Mesenchymal stem cell (in vitro differentiated cells and primary cell): ENCODE data around the gene TCEAL3.
"Not testable (repeated sequence)": the region's sequence is repeated elsewhere in the genome, so short reads cannot be mapped to it uniquely, and the experiment has no call there.

Source experiments
- DNase-seq: peaks from one replicate; pipeline ENCODE4 v3.0.0-alpha.2; 2013
- H2AFZ ChIP-seq: one replicate; pipeline ENCODE4 v1.6.1; 2013; ENCODE audit warnings: low read depth, mild to moderate bottlenecking, control low read depth, inconsistent platforms, low read length, moderate library complexity
- H2AK5ac ChIP-seq: 2 replicates; pipeline ENCODE4 v1.6.1; 2013; ENCODE audit warnings: low read length, moderate library complexity, mild to moderate bottlenecking, inconsistent platforms; ENCODE audit not compliant: severe bottlenecking
- H2BK120ac ChIP-seq: one replicate; pipeline ENCODE4 v1.6.1; 2013; ENCODE audit warnings: low read depth, mild to moderate bottlenecking, inconsistent platforms, low read length, moderate library complexity
- H2BK12ac ChIP-seq, 2 experiments: one replicate each; pipeline ENCODE4 v1.6.1; 2013; ENCODE audit warnings: inconsistent platforms in 2 of 2, low read length in 2 of 2, mild to moderate bottlenecking in 2 of 2, moderate library complexity in 2 of 2, control low read depth in 1 of 2
- H2BK15ac ChIP-seq: one replicate; pipeline ENCODE4 v1.6.1; 2013; ENCODE audit warnings: mild to moderate bottlenecking, low read depth, inconsistent platforms; ENCODE audit not compliant: poor library complexity, severe bottlenecking
- H2BK5ac ChIP-seq: 2 replicates; pipeline ENCODE4 v1.6.1; 2013; ENCODE audit warnings: low read depth, mild to moderate bottlenecking, low read length, control low read depth, inconsistent platforms; ENCODE audit not compliant: poor library complexity, severe bottlenecking
- H3K14ac ChIP-seq, 2 experiments: one replicate each; pipeline ENCODE4 v1.6.1; 2013; ENCODE audit warnings: inconsistent platforms in 2 of 2, low read length in 2 of 2, control low read depth in 1 of 2, mild to moderate bottlenecking in 1 of 2, moderate library complexity in 1 of 2
- H3K18ac ChIP-seq, 2 experiments: one replicate each; pipeline ENCODE4 v1.6.1; 2013; ENCODE audit warnings: inconsistent platforms in 2 of 2, low read length in 2 of 2, control low read depth in 1 of 2, low read depth in 1 of 2, mild to moderate bottlenecking in 1 of 2
- H3K23ac ChIP-seq, 2 experiments: one replicate each; pipeline ENCODE4 v1.6.1; 2013; ENCODE audit warnings: inconsistent platforms in 2 of 2, low read length in 2 of 2, mild to moderate bottlenecking in 2 of 2, moderate library complexity in 2 of 2, control low read depth in 1 of 2
- H3K27ac ChIP-seq: 2 replicates; pipeline ENCODE4 v1.5.1; 2013; ENCODE audit warnings: mild to moderate bottlenecking, moderate library complexity, low read length, control low read depth, inconsistent platforms; ENCODE audit not compliant: poor library complexity, severe bottlenecking
- H3K27me3 ChIP-seq, 2 experiments: 2 replicates each; pipeline versions ENCODE4 v1.6.1 to v1.7.0; 2013; ENCODE audit warnings: low read length in 2 of 2, mild to moderate bottlenecking in 2 of 2, moderate library complexity in 2 of 2, control low read depth in 1 of 2, inconsistent platforms in 1 of 2; ENCODE audit not compliant: control insufficient read depth in 1 of 2, insufficient read depth in 1 of 2
- H3K36me3 ChIP-seq, 2 experiments: 2 replicates each; pipeline versions ENCODE4 v1.6.1 to v1.7.0; 2013; ENCODE audit warnings: low read length in 2 of 2, control low read depth in 1 of 2, inconsistent platforms in 1 of 2, low read depth in 1 of 2, mild to moderate bottlenecking in 1 of 2; ENCODE audit not compliant: insufficient read depth in 2 of 2, control insufficient read depth in 1 of 2
- H3K4ac ChIP-seq, 2 experiments: one replicate each; pipeline ENCODE4 v1.6.1; 2013; ENCODE audit warnings: inconsistent platforms in 2 of 2, low read length in 2 of 2, mild to moderate bottlenecking in 2 of 2, moderate library complexity in 2 of 2, control low read depth in 1 of 2, low read depth in 1 of 2
- H3K4me1 ChIP-seq: 2 replicates; pipeline ENCODE4 v1.6.1; 2013; ENCODE audit warnings: low read depth, low read length, control low read depth; ENCODE audit not compliant: control insufficient read depth, insufficient read depth
- H3K4me2 ChIP-seq: 2 replicates; pipeline ENCODE4 v1.6.1; 2013; ENCODE audit warnings: low read length, mild to moderate bottlenecking, inconsistent platforms; ENCODE audit not compliant: poor library complexity, severe bottlenecking
- H3K4me3 ChIP-seq, 2 experiments: 2 replicates each; pipeline versions ENCODE4 v1.5.1 to v1.7.0; 2013; ENCODE audit warnings: low read length in 2 of 2, mild to moderate bottlenecking in 2 of 2, control low read depth in 1 of 2, low read depth in 1 of 2; ENCODE audit not compliant: insufficient read depth in 1 of 2
- H3K79me1 ChIP-seq: replicated peaks from 2 replicates; pipeline ENCODE4 v1.6.1; 2013; ENCODE audit warnings: mild to moderate bottlenecking, control low read depth, low read length, inconsistent platforms; ENCODE audit not compliant: poor library complexity, severe bottlenecking
- H3K9ac ChIP-seq: 2 replicates; pipeline ENCODE4 v1.7.0; 2013; ENCODE audit warnings: mild to moderate bottlenecking, low read length, moderate library complexity
- H3K9me3 ChIP-seq: 2 replicates; pipeline ENCODE4 v1.7.0; 2013; ENCODE audit warnings: mild to moderate bottlenecking, low read length; ENCODE audit not compliant: control insufficient read depth
- H4K8ac ChIP-seq: one replicate; pipeline ENCODE4 v1.6.1; 2013; ENCODE audit warnings: inconsistent platforms, mild to moderate bottlenecking, low read length, moderate library complexity
- H4K91ac ChIP-seq: one replicate; pipeline ENCODE4 v1.6.1; 2013; ENCODE audit warnings: mild to moderate bottlenecking, low read length, inconsistent platforms
- WGBS: methylation state at CpG from one replicate; pipeline ENCODE4 v1.1.7; 2013; ENCODE audit warnings: mixed read lengths; 5-methylcytosine and 5-hydroxymethylcytosine counted together

The TCEAL3 gene

DNA sequence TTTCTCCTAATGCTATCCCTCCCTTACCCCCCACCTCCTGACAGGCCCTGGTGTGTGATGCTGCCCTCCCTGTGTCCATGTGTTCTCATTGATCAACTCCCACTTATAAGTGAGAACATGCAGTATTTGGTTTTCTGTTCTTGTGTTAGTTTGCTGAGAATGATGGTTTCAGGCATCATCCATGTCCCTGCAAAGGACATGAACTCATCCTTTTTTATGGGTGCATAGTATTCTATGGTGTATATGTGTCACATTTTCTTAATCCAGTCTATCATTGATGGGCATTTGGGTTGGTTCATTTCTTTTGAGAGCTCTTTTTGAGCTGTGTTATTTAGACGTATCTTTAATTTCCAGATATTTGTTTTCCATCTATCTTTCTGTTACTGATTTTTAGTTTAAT is 15.5 kb upstream of the TCEAL3 start:
- H3K9ac ChIP-seq, H4K8ac ChIP-seq, H2AFZ ChIP-seq, H2BK120ac ChIP-seq, H3K18ac ChIP-seq, H3K23ac ChIP-seq, H4K91ac ChIP-seq, H3K4me3 ChIP-seq, H3K27ac ChIP-seq, H3K27me3 ChIP-seq, H2BK12ac ChIP-seq, H3K9me3 ChIP-seq, H3K4ac ChIP-seq, H2BK15ac ChIP-seq, H2AK5ac ChIP-seq, DNase-seq, H3K14ac ChIP-seq, H2BK5ac ChIP-seq, H3K4me2 ChIP-seq, H3K79me1 ChIP-seq, H3K4me1 ChIP-seq: not testable (repeated sequence)
- no CpG with 5 or more reads among the region's 1 CpG for WGBS
- H3K36me3 ChIP-seq: peaks cover 3 to 17% of the 10 kb centered on the region in 2 experiments

DNA sequence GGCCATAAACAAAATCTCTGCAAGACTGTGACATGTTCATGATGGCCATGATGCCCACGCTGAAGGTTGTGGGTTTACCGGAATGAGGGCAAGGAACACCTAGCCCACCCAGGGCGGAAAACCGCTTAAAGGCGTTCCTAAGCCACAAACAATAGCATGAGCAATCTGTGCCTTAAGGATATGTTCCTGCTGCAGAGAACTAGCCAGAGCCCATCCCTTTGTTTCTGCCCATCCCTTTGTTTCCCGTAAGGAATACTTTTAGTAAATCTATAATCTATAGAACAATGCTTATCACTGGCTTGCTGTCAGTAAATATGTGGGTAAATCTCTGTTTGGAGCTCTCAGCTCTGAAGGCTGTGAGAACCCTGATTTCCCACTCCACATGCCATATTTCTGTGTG is 12.6 kb upstream of the TCEAL3 start:
- H3K27ac ChIP-seq, H2BK5ac ChIP-seq, H3K9me3 ChIP-seq, H2BK120ac ChIP-seq, H3K18ac ChIP-seq, H4K8ac ChIP-seq, H3K9ac ChIP-seq, DNase-seq, H3K4me3 ChIP-seq, H3K4me2 ChIP-seq, H3K27me3 ChIP-seq, H3K4ac ChIP-seq, H2BK15ac ChIP-seq, H3K79me1 ChIP-seq, H2AFZ ChIP-seq, H3K14ac ChIP-seq, H3K36me3 ChIP-seq, H3K23ac ChIP-seq, H2AK5ac ChIP-seq, H4K91ac ChIP-seq, H2BK12ac ChIP-seq, H3K4me1 ChIP-seq: not testable (repeated sequence)
- 100% methylated on average over 5 of the region's 6 CpGs for WGBS

DNA sequence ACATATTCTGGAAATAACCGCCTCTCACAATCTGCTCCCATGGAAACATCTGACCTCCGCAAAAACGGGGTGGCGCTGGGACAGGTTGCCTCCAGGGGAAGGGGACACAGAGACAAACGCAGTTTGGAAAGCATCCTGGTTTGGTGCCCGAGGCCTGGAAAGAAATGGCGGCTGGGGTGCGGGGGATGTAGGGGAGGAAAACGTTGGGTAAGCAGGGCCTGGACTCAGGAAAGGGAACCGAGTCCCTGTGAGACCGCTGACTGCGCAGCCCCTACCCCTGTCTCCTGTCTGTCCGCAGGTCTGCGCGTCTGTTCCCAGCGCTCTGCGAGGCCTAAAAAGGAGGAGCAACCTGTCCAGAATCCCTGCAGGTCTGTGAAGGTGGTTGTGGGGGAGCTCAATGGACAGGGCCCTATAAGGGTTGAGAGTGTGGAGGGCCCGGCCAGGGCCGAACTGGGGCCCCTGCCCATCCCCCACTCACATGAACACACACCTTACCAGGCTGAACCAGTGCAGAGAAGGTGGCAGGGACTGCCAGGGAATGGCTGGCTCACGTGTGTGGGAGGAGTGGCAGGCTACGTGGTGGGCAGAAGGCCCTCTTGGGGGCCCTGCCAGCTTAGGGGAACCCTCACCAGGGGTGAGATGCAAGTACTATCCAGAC is 672 bp downstream of the TCEAL3 start:
- peaks cover 0 to 18% of the 10 kb centered on the region in 2 experiments for H3K27me3 ChIP-seq
- H2AFZ ChIP-seq: peak overlapping the region; percentile 14
- no peak overlapping the region for H3K27ac ChIP-seq
- H2BK120ac ChIP-seq: no peak overlapping the region
- peak overlapping the region in 1 of 2 experiments; percentile 81 for H3K14ac ChIP-seq
- peak overlapping the region in 1 of 2 experiments; percentile 73 for H3K4ac ChIP-seq
- peaks cover 4% of the 10 kb centered on the region for H3K4me1 ChIP-seq
- peak overlapping the region; percentile 94 for H3K9ac ChIP-seq
- no peak overlapping the region for H2BK5ac ChIP-seq
- H4K8ac ChIP-seq: no peak overlapping the region
- H2BK15ac ChIP-seq: no peak overlapping the region
- H3K4me2 ChIP-seq: peak overlapping the region; percentile 82
- peak overlapping the region; percentile 80 for H2AK5ac ChIP-seq
- H4K91ac ChIP-seq: no peak overlapping the region
- peaks cover 6% of the 10 kb centered on the region for H3K79me1 ChIP-seq
- H3K4me3 ChIP-seq: peak overlapping the region; percentile 76 to 83
- peaks cover 0 to 9% of the 10 kb centered on the region in 2 experiments for H3K36me3 ChIP-seq
- 0% methylated on average over 3 of the region's 21 CpGs for WGBS
- peak overlapping the region in 1 of 2 experiments; percentile 76 for H3K18ac ChIP-seq
- DNase-seq: peak; percentile 28
- no peak overlapping the region for H2BK12ac ChIP-seq
- no peaks in the 10 kb centered on the region for H3K9me3 ChIP-seq
- H3K23ac ChIP-seq: no peak overlapping the region

DNA sequence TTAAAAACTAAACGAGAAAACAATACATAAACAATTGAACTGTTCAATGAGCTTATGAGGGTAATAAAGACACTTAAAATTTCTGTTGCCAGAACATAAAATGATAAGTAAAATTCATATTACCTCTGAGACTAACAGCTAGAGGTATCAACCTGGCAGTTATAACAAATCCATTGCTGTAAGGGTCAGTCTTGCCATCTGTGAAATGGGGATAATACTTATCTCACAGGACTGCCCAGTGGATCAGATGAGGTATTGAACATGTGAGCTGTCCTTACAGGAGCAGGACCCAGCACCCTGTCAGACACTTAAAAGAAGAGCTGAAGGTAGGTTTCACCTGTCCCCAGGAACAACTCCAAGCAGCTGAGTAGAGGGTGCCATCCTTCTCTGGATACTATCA is 2.5 kb downstream of the TCEAL3 start:
- Histone ChIP-seq H3K18ac (no peak overlapping the region), H3K4ac (no peak overlapping the region), H3K27me3 (peaks cover 0 to 9% of the 10 kb centered on the region in 2 experiments), H3K23ac (no peak overlapping the region), H2AK5ac (no peak overlapping the region), H4K8ac (no peak overlapping the region), H2AFZ (no peak overlapping the region), H3K27ac (no peak overlapping the region), H3K36me3 (peaks cover 0 to 3% of the 10 kb centered on the region in 2 experiments), H3K9ac (no peak overlapping the region), H3K4me1 (peaks cover 4% of the 10 kb centered on the region), H3K4me3 (no peak overlapping the region), H3K9me3 (no peaks in the 10 kb centered on the region), H2BK15ac (no peak overlapping the region), H3K79me1 (peaks cover 5% of the 10 kb centered on the region), H3K4me2 (no peak overlapping the region), H2BK12ac (no peak overlapping the region), H2BK120ac (no peak overlapping the region), H3K14ac (no peak overlapping the region), H4K91ac (no peak overlapping the region), H2BK5ac (no peak overlapping the region)
- no peak for DNase-seq
- WGBS: no CpG with 5 or more reads among the region's 1 CpG
